HG02588 (cell line): Measurements from ENCODE around the gene LAYN.

Experiments used
- ATAC-seq: cut with Tn5 transposase; IDR thresholded peaks from one replicate; pipeline ENCODE4 v1.9.1; 2021; ENCODE audit warnings: mild to moderate bottlenecking, moderate library complexity; ENCODE audit not compliant: unreplicated experiment

The LAYN gene, protein sequence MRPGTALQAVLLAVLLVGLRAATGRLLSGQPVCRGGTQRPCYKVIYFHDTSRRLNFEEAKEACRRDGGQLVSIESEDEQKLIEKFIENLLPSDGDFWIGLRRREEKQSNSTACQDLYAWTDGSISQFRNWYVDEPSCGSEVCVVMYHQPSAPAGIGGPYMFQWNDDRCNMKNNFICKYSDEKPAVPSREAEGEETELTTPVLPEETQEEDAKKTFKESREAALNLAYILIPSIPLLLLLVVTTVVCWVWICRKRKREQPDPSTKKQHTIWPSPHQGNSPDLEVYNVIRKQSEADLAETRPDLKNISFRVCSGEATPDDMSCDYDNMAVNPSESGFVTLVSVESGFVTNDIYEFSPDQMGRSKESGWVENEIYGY

DNA sequence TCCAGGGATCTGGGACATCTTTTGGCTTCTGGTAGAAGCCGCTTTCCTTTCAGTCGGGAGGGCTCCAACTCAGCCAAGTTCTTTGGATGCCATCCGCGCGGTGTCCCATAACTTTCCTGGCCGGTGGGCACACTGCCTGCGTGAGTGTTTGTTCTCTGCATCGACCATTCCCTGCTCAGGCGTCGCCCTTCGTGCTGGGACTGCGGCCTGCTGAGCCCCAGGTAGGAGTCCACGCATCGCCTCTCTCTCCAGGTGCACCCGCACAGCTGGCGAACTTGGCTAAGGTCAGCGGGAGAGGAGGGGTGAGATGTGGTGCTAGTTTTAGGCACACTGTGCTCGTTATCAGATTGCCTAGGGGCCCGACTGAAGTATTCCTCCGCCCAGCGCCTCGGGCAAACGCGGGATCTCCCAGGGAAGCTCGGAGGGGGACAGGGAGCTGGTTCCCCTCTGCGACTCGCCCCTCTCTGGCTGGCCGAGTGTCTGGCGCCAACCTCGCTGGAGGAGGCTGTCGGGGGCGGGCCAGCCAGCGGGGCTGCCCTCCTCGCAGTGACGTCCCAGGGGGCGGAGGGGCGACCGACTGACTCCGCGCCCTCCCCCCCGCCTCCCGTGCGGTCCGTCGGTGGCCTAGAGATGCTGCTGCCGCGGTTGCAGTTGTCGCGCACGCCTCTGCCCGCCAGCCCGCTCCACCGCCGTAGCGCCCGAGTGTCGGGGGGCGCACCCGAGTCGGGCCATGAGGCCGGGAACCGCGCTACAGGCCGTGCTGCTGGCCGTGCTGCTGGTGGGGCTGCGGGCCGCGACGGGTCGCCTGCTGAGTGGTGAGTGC lies at the start of gene LAYN:
Gene LAYN, plus strand, starts transcription at position 607 of the 823 bp plus-strand sequence. Its CDS starts 124 bp downstream, at position 731.
- ATAC-seq, result no peak

DNA sequence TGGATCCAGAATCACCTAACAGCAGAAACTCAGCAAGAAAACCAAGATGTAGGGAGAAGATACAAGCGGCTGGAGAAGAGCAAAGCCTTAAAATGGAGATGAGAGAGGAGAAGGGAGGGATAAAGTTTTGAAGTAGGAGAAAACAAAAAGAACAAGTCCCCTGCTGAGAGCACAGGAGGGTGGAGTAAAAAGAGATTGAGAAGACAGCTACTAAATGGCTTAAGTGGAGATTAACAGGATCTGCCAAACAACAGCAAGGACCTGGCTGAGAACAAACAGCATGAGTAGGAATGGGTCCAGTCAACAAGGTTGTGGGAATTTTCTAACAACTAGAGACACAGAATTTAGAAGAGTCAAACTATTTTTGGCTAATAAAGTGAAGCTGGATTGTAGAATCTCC lies 46.5 kb upstream of the LAYN start:
- no peak for ATAC-seq

DNA sequence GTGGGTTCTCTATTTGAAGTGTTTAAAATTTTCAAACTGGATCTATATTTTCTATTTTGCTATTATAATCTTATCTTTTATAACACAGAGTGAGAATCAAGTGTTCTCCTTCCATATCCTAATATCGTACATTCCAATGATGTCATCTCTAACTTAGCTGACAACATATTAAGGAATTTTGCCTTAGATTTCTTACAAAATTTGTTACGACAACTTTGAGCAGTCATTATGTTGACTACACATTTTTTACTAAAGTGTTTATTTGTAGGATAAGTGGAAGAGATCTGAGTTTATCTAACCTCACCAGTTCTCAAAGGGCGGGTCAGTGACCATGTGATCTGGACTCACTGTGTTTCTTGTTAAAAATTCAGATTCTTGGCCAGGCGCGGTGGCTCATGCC lies 41.0 kb upstream of the LAYN start:
- ATAC-seq, result no peak

DNA sequence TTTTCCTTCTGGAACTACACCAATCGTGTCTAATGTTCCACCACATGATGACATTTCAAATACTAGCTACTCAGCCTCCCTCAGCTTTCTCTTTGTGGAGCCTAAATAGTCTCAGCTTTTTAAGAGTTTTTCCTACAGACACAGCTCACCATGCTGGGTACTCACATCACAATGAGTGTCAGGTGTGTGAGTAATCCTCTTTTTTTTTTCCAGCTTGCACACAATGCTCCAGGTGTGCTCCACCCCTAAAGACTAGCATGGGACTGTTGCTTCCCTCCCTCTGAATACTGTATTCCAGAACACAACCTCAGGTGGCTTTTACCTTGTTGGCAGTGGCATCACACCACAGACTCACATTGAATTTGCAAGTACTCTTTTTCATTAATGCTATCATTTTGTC lies 40.0 kb upstream of the LAYN start:
- ATAC-seq, result no peak

DNA sequence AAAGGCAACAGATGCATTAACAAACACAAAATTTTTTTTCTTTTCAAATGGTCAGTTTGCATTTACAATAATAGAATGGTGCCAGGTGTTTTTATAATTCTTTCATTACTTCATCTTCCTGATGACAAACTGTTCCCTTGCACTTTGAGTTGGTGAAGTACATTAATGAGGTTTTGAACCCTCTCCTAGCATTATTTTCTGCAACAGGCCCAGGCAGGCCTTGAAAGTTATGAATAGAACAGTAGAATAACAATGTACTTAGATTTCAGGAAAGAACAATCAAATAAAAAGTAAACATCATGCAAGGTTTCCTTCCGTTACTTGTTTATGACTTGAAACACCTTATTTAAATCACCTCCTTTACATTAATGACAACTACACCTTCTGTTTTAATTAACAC lies 37.9 kb upstream of the LAYN start:
- ATAC-seq, result no peak

DNA sequence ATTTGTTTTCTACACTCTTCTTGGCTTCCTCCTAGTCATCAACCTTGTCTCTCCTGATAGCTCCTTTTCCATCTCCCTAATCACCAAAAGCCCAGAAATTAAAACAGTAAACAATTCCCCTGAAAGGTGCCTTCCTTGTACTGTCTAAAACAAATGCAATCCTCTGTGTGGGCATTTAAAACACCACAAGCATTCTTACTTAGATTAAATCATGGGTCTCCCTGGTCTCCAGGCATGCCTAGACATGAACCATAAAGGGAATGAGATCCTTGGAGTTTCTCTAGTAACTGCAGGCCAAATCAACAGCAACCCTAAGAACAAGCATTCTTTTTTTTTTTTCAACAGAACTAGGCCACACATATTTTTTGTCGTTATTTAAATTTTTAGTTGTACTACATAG lies 30.2 kb upstream of the LAYN start:
- no peak for ATAC-seq

DNA sequence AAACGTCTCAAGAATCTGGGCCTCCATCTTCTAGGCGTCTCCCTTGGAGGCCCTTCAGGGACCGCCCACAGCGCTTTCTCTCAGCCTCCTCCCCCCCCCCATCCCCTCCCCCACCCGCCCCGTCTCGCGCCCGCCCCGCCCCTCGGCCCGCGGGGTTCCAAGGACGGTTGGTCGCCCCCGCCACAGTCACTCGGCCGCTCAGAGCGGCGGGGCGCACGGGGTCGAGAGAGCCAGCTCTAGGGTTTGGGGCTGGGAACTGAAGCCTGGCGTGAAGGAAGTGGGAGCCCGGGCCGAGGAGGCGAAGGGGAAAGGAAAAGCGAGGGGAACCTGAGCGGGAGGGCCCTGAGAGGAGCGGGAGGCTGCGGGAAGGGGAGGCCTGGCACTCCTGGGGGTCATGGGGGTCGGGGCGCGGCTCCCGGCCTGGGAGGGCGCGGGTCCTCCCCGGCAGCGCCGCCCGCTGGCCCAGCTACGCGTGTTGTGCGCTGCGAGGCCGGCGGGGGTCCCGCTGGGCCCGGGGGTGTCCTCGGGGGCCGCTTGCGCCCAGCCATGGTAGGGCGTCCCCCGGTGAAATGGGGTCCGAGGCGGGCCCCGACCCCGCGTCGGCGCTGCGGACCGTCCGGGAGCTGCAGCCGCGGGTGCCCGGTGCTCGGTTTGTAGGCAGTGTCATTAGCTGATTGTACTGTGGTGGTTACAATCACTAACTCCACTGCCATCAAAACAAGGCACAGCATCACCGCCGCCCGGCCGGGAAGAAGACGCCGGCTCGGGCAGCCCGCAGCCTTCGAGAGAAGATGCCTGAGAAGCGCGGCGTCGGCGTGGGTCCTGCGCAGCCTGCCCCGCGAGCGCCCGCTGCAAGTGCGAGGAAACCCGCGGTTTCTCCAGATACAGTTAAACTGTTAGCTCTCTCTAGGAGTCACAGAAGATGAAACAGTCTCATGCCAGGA lies 28.0 kb upstream of the LAYN start, which contains the start of gene BTG4:
Gene BTG4, minus strand, starts transcription at position 91 of the 944 bp plus-strand sequence. CDS start 13,610 bp downstream, outside the sequence.
- peak; percentile 65 for ATAC-seq

DNA sequence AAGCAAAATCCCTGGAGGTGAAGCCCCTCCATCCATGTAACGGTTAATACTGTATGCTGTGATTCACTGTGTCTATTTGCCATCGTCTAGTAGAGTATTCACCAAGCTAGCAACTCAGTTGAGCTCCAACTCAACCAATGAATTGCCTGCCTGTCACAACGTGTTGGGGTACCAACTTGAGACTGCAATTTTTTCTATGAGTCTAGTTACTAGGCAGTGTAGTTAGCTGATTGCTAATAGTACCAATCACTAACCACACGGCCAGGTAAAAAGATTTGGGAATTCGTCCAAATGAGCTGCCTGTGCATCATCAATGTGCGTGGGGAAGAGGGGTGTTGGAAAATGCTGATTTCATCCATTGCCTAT lies 27.3 kb upstream of the LAYN start:
- ATAC-seq, result no peak

DNA sequence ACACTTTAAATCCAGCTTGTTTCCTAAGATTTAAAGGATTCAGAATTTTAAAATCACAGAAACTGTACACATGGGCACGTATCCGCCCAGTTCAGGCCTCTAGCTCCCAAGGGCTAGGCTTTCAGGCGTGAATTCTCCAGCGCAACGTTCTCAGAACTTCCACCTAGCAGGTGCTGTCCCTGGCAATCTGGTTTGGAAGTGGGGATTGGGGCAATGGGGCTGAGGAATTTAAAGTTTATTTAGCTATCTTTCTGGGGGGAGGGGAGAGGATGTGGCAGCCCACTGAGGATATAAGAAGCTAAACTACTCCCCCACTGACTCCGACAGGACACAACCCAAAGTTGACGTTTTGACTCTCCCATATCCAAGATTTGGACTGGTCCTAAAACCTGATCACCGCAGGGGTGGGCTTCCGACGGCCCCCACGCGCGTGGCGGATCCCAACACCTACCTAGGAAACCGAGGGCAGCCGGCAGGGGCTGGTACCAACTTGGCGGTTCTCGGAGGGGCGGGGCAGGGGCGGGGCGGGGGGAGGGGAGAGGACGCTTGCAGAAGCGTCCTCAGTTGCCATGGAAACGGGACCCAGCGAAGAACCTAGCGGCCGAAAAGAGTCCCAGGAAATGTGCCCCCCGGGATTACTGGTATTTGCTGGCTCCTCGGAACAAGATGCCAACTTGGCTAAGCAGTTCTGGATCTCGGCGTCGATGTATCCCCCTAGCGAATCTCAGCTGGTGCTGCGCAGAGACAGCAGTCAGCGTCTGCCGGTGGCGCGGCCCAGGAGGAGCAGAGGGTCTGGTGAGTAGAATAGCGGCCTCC lies 26.1 kb upstream of the LAYN start, which contains the start of gene HOATZ:
Gene HOATZ, plus strand, starts transcription at position 563 of the 816 bp plus-strand sequence. Its CDS starts 7 bp downstream, at position 570.
- no peak for ATAC-seq

DNA sequence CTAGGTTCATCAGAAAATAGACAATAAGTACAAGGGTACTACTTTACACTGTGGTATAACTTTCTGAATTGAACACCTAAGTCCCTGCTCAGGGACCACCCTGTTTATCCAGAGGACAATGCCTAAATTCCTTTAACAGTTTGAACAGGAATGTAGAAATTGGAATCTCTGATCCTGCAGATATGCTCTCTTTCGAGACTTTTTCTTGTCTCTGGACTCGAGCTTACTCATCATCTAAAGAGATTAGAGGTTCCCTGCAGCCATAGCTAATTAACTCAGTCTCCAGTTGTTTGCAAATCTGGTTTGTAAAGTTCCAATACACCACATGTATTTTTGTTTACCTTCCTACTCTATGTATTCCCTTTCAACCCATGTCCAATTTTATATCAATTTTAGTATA lies 24.9 kb upstream of the LAYN start:
- ATAC-seq, result no peak

DNA sequence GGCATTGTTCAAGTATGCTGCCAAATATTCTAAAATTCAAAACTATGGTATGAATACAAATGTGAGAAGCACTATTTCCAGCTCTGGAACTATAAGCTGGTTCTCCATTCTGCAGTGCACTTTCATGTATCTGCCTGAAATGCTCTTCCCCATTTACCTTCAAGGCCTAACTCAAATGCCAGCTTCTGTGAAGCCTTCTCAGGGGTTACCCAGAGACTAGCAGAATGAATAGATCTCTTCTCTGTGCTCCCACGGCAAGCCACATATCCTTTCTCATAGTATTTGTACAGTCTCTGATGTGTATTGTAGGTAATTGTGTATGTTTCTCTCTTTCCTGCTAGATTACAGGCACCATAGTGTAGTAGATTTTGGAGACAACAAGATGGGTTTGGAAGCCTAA lies 21.9 kb upstream of the LAYN start:
- no peak for ATAC-seq

DNA sequence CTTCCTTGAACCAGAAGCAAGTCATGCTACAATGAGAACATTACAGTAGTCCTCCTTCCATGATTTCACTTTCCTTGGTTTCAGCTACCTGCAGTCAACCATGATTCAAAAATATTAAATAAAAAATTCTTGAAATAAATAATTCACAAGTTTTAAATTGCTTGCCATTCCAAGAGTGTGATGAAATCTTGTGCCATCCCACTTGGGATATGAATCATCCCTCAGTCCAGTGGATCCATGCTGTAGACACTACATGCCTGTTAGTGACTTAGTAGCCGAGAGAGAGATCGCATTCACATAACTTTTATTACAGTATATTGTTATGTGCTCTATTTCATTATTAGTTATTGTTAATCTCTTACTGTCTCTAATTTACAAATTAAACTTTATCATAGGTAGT lies 20.0 kb upstream of the LAYN start:
- ATAC-seq, result no peak

DNA sequence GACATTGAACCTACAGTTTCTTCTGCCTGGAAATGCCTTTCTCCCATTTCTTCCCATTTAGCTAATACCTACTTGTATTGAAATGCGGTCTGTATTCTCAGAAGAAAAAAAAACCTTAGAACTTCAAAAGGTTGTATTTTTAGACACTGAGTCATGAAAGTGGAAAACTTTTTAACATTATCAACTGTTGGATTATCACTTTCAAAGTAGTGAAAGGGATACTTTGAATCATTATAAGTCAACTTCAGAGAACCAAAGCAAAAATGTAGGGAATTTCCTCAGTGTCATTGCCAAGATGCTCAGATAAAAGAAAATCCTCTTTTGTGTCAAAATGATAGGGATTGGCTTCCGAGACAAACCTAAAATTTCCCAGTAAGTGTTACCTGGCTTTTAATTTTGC lies 19.4 kb upstream of the LAYN start:
- ATAC-seq, result no peak

DNA sequence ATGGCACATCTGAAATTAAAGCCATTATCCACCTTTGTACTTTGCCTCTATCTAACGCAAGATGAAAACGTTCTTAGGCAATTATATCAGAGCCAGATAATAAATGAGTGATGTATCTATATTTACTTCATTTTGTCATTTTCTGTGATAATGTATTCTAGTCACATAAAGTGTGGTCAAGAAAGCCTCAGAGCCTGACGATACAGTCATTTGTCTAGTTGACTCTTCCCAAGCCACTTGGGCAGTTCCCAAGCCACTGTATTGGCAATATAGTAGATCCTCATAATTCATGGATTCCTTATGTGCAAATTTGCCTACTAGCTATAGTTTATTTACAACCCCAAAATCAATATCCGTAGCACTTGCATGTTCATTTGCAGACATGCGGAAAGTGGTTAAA lies 18.1 kb upstream of the LAYN start:
- no peak for ATAC-seq

DNA sequence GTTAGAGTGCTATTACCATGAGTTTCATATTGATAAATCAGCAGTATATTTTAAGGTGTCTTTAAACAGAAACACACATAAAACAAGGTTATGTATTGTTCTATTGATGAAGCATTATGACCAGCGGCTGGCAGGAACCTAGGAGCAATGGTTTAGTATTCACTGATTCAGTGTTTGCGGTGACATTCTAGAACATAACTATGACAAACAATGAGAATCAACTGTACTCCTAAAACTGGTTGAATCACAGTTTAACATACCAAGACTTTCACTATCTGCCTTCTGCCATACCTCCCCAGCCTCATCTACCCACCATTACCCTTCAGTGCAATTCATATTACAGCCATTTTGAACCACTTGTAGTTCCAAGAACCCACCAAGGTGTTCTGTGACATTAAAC lies 17.2 kb upstream of the LAYN start:
- no peak for ATAC-seq

DNA sequence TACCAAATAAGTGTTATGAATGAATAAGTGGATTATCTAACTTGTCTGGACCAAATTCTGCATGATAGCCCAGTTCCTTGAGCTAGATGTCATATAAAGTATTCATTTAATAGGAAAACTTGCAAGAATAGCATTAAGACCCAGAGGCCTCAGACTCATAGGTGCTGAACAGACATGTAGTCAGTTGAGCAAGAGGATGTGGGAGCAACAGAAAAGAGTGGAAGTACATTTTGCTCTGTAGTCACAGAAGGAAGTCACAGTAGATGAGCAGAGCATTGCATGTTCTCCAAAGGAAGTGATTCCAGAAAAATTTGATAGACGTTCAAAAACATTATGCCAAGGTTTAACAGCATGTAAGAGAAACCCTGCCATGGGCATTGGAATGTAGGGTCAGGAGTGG lies 16.5 kb upstream of the LAYN start:
- ATAC-seq, result no peak

DNA sequence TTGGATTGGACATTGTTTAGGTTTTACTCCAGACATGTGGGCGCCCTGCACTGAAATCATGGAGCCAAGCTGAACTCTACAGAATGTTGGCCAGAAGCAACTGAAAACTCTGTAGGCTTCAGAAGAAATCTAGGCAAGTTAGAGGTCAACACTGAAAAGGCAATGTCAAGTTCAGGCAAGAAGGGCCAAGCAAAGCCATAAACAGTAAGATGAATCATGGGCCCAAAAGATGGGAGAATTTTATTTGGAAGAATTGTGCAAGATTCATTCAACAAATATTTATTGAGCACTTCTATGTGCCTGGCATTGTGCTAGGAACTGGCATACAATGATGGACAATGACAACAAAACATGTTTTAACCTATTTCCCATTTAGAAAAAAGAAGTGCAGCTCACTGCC lies 15.1 kb upstream of the LAYN start:
- no peak for ATAC-seq

DNA sequence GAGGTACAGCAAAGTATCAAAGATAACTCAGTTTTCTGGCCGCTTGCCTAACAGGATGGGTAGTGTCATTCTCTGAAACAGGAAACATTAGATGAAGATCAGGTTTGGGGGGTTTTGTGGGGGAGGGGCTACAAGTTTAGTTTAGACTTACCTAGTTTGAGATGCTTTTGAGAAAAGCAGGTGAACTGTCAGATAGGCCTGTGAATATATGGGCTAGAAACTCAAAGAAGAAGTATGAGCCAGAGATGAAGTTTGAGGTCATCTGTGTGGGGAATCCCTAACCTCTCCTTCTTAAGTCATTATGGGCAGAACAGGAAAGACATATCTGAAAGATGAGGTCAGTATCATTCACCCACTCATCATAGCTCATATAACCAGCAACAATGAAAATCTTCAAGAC lies 14.0 kb upstream of the LAYN start:
- no peak for ATAC-seq

DNA sequence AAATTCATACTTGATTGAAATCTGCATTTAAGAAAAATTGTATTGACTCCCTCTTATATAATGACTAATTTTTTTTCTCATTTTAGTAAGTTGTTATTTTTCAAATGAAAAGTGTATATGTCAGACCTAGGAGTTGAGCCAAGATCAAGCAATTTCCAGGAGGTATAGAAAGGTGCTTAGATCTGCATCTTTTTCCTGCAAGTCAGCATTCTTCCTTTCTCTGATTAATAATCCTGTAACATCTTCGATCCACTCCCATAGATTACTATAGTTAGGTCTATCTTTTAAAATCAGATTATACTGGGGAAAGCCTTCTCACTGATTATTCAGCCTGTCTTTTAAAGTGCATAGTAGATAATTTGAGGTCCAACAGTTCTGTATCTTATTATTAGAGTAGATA lies 13.2 kb upstream of the LAYN start:
- ATAC-seq, result no peak

DNA sequence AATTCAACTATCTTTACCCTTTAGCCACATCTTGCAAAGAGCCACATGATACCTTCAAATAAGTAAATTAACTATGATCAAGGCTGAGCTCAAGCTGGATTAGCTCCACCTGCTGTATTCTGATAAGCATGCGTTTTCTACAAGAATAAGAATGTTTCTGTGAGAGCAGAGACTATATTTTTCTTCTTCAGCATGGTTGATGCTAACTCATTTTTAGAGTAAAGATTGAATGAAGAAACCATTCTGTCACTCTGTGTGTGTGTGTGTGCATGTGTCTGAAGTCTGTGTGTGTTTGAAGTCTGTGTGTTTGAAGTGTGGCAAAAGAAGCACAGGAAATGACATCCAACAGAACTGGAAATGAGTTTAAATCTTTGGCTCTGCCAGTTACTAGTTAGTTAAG lies 12.0 kb upstream of the LAYN start:
- no peak for ATAC-seq
